ENCODE measurements around the gene GPX4.

GRCh38 chr19:1107661-1108261 is 4.0 kb downstream of the GPX4 start:
- TF ChIP-seq CTCF (IDR thresholded peaks at IDR 0.05) (no peak), POLR2A (IDR thresholded peaks at IDR 0.05) (no peak)

All from body of pancreas (tissue), 4 donors.